ENCODE data around the gene FTO. TPM values are rescaled to one million over a fixed set of nuclear protein-coding genes. Genes with fewer than 3 reads are reported as not detected.

The FTO gene
- total RNA-seq, 1 donor = 135 TPM

DNA sequence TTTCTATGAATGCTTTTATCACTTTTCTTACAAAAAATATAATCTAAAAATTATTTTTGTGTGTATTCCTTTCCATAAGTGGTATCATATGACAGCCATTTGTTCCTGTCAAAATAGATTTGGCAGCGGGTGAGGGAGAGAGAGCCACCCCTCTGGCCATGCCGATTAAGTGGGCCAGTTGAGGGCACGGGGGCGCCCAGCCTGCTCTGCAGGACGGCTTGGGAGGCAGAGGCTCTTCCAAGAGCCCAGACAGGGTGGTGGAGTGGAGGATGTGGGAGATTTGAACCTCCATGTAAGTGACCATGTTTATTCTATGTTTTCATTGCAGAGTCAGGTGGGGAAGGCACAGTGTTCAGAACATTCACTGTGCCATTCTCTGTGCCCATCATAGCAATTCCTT is 493.8 kb downstream of the FTO start:
- TF ChIP-seq, protein P1, sequence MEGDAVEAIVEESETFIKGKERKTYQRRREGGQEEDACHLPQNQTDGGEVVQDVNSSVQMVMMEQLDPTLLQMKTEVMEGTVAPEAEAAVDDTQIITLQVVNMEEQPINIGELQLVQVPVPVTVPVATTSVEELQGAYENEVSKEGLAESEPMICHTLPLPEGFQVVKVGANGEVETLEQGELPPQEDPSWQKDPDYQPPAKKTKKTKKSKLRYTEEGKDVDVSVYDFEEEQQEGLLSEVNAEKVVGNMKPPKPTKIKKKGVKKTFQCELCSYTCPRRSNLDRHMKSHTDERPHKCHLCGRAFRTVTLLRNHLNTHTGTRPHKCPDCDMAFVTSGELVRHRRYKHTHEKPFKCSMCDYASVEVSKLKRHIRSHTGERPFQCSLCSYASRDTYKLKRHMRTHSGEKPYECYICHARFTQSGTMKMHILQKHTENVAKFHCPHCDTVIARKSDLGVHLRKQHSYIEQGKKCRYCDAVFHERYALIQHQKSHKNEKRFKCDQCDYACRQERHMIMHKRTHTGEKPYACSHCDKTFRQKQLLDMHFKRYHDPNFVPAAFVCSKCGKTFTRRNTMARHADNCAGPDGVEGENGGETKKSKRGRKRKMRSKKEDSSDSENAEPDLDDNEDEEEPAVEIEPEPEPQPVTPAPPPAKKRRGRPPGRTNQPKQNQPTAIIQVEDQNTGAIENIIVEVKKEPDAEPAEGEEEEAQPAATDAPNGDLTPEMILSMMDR (IDR thresholded peaks at IDR 0.05; ENCODE audit: insufficient read depth, low read length) = no peak
- H3K4me3 ChIP-seq (ENCODE audit: low read depth, low read length) = no peak overlapping the region
- DNase-seq (ENCODE audit: low read depth) = no peak

DNA sequence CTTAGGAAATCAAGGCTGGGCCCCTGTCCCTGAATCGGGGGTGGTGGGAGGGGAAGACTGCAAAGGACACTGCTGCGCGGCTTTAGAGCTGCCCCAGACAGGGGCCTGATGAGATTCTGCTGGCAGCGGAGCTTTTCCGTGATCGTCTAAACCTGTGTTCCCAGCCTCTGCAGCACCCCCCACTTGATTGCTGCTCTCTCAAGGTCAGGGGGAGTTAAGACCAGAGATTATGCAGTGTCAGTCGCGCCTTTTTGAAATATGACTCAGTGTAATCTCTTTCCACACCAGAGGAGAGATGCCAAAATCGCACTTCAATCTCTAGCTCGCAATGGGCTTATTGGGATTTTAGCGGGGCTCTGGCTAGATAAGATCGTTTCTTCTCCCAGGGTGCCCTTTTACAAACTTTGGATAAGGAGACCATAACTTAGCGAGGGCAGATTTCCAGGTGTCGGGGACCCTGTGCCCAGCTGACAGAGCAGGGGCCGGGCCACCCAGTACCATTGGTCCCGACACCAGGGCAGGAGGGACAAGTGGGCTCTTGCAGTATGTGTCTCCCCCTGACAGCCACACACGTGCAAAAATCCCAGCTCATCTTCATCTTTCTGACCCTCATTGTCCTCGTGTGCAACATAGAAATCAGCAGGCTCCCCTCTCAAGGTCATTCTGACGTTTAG is 495.7 kb downstream of the FTO start:
- TF ChIP-seq, protein P1 (IDR thresholded peaks at IDR 0.05; ENCODE audit: insufficient read depth, low read length) = no peak
- DNase-seq (ENCODE audit: low read depth) = no peak

DNA sequence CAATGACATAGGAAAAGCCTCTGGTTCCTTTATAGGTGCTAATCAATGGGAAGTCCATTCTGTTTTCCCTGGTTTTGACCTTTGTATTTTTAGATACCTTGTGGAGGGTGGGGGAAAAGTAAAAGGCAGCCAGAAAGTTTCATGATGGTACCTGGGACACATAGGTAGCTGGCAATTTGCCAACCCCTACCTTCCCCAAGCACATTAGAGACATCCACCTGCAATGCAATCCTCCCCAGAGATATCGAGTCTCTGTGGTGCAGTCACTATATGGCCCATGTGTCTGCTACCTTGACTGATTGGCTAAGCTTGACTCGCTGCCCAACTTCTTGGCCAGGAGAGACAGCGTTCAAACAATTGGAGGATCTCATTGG is 496.2 kb downstream of the FTO start:
- DNase-seq (ENCODE audit: low read depth) = no peak
- H3K4me3 ChIP-seq (ENCODE audit: low read depth, low read length) = no peak overlapping the region
- TF ChIP-seq, protein P1 (IDR thresholded peaks at IDR 0.05; ENCODE audit: insufficient read depth, low read length) = no peak

More for the DNA sequence above, 495.7 kb downstream of the FTO start:
- no peak overlapping the region for H3K4me3 ChIP-seq (ENCODE audit: low read depth, low read length)

DNA sequence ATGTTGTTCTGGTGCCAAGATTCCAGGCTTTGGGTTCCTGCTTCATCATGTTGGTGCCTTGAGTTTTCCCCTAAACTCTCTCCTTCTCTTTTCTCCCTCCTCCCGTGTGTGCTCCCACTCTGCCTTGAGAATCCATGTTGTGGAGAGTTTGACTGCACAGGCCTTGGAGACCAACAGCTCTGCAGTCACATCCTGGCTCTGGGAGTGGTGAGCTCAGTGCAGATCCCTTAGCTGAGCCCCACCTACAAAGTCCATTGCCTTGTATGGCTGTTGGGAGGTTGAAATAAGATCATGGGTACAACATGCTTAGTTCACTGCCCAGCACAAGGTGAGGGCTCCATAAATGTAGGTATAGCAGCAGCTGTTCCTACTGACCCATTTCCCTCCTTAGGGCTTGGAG is 496.8 kb downstream of the FTO start:
- TF ChIP-seq, protein P1 (IDR thresholded peaks at IDR 0.05; ENCODE audit: insufficient read depth, low read length) = no peak
- no peak for DNase-seq (ENCODE audit: low read depth)

DNA sequence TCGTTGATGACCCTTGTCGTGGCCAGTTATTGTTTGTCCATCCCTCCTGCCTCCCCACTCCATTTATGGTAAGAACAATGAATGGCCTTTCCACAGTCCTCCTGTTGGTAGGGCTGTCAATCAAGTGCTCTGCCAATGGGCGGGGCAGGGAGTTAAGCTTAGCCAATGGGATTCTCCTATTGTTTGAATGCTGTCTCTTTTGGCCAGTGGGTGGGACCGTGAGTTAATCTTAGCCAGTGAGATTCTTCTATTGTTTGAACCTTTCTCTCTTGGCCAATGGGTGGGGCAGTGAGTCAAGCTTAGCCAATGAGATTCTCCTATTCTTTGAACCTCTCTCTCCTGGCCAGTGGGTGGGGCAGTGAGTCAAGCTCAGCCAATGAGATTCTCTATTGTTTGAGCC is 497.2 kb downstream of the FTO start:
- no peak overlapping the region for H3K4me3 ChIP-seq (ENCODE audit: low read depth, low read length)
- DNase-seq (ENCODE audit: low read depth) = no peak
- TF ChIP-seq, protein P1 (IDR thresholded peaks at IDR 0.05; ENCODE audit: insufficient read depth, low read length) = no peak

More for the DNA sequence above, 496.8 kb downstream of the FTO start:
- no peak overlapping the region for H3K4me3 ChIP-seq (ENCODE audit: low read depth, low read length)

Small RNAs within 50 kb of the gene (small RNA-seq; reads per million reads assigned to genes)
- gene AC007347.2 = not detected

Other genes starting within 250 kb of the FTO start
- 21.7 and 29.6 TPM in 2 replicates for gene AKTIP, start 200.9 kb upstream of the FTO start, total RNA-seq (ENCODE audit: low replicate concordance)
- gene RPGRIP1L, start 297 bp upstream of the FTO start, total RNA-seq (ENCODE audit: low replicate concordance) = 11.1 and 19.5 TPM in 2 replicates

Measured in fibroblast of the aortic adventitia (primary cell).